Coronary artery (tissue), 2 donors: Measurements from ENCODE around the gene PPP1R12C.

Experiments used
- DNase-seq: peaks from one replicate; pipeline ENCODE4 v3.0.0-alpha.2; 2017; ENCODE audit warnings: low spot score
- H3K27ac ChIP-seq, 2 donors: fragments of 200-600 bp; sonication (generic); one replicate each; pipeline ENCODE4 v1.5.1; 2016 to 2019
- H3K4me3 ChIP-seq: fragments of 200-600 bp; sonication (generic); 2 replicates; pipeline ENCODE4 v1.5.1; 2016; ENCODE audit warnings: mild to moderate bottlenecking, moderate library complexity
- TF ChIP-seq, protein P1 (sequence below): fragments of 200-600 bp; sonication (generic); IDR thresholded peaks from one replicate; pipeline ENCODE4 v1.5.1; 2019; ENCODE audit warnings: antibody characterized with exemption

Gene PPP1R12C

DNA sequence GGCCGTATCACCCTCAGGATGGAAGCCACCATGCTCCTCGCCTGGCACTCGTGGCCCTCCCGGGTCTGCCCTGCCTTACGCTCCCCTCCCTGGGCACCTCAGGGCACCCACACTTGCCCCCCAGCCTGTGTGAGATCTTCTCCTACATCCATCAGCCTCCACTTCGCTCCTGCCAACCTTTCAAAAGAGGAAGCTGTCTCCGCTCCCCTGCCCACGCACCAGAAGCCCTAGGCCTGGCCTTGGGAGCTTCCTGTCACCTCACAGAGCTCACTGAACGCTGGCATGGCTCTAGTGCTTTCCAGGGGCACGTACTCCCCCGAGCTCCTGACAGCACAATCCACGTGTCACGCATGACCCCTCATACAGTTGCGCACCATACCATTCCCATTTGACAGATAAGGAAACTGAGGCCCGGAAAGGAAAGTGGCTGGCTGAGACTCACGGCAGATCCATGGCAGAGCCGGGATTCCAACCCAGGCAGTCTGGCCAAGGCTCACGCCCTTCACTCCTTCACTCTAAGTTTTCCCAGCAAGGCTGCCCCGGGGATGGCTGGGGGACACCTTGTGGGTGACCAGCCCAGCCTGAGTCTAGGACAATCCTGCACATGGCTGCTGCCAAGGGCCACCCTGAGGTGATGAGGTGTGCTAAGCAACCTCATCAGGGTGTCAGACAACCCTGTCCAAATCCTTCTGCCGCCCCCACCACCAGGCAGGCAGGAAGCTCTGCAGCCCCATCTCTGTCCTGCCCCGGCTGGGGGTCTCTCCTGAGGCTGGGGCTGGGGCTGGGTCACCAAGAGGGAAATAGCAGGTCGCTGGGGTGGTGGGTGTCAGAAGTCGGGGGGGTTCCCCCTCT, 19.3 kb downstream of the PPP1R12C start:
- no peak overlapping the region for H3K27ac ChIP-seq
- DNase-seq = no peak
- TF ChIP-seq, protein P1, sequence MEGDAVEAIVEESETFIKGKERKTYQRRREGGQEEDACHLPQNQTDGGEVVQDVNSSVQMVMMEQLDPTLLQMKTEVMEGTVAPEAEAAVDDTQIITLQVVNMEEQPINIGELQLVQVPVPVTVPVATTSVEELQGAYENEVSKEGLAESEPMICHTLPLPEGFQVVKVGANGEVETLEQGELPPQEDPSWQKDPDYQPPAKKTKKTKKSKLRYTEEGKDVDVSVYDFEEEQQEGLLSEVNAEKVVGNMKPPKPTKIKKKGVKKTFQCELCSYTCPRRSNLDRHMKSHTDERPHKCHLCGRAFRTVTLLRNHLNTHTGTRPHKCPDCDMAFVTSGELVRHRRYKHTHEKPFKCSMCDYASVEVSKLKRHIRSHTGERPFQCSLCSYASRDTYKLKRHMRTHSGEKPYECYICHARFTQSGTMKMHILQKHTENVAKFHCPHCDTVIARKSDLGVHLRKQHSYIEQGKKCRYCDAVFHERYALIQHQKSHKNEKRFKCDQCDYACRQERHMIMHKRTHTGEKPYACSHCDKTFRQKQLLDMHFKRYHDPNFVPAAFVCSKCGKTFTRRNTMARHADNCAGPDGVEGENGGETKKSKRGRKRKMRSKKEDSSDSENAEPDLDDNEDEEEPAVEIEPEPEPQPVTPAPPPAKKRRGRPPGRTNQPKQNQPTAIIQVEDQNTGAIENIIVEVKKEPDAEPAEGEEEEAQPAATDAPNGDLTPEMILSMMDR = no peak
- no peak overlapping the region for H3K4me3 ChIP-seq

DNA sequence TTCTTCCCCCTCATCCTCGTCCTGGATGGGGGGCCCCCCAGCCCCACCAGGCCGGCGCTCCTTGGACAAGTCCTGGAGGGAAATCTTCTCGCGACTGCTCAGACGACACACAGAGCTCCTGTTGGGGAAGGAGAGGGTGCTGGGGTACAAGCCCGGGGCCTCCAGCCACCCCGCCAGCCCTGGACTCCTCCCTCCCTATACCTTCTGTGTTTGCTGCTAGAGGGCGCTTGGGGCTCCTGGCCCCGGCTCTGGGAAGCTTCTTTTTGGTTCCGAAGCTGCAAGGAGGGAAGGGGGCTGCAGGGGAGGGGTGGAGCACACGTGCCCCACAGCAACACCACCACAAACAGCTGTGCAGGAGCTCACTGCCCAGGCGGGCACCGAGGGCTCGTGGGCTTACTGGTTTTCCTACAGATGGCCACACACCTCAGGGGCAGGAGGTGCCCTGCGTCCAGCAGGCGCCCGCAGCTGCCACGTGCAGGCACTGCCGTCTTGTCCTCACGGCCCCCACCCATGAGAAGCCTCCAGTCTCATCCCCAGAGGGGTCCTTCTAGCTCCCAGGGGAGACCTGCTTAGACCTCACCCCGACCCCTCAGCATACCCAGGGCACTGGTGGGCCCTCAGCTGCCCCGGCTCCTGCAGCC, 21.3 kb downstream of the PPP1R12C start:
- DNase-seq = no peak
- no peak overlapping the region for H3K4me3 ChIP-seq
- TF ChIP-seq, protein P1 = no peak
- no peak overlapping the region for H3K27ac ChIP-seq

DNA sequence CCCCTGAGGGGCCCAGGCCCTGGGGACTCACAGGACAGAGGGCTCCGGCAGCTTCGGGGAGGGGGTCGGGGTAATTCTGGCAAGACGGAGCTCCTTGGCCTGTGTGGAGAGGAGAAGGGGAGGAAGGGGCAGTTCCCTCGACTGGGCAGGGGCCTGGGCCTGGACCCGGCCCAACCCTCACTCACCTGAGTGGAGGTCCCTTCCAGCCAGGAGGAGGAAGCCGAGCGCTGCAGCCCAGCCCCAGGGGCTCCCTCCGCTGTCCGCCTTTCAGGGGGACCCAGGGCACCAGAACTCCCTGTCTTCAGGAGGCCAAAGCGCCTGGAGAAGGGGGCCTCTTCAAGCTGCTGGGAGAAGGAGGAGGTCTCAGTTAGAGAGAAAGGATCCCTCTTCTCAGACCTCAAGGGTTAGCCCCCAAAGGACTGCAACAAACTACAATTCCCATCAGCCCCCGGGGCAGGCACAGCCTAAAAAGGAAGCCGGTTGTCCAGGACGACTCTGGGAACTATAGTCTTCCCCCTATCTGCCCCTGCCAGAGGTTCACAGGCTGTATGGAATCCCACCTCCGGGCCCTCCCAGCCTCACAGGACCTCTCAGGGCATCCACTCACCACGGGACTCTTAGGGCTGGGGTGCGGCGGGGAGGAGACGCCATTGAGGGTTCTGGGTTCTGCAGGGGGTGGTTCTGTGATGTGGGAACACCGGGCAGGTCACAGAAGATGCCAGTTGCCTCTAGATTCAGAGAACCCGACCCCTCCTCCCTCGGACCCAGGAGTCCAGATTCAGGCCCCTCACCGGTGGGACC, 22.0 kb downstream of the PPP1R12C start:
- H3K4me3 ChIP-seq = no peak overlapping the region
- TF ChIP-seq, protein P1 = no peak

DNA sequence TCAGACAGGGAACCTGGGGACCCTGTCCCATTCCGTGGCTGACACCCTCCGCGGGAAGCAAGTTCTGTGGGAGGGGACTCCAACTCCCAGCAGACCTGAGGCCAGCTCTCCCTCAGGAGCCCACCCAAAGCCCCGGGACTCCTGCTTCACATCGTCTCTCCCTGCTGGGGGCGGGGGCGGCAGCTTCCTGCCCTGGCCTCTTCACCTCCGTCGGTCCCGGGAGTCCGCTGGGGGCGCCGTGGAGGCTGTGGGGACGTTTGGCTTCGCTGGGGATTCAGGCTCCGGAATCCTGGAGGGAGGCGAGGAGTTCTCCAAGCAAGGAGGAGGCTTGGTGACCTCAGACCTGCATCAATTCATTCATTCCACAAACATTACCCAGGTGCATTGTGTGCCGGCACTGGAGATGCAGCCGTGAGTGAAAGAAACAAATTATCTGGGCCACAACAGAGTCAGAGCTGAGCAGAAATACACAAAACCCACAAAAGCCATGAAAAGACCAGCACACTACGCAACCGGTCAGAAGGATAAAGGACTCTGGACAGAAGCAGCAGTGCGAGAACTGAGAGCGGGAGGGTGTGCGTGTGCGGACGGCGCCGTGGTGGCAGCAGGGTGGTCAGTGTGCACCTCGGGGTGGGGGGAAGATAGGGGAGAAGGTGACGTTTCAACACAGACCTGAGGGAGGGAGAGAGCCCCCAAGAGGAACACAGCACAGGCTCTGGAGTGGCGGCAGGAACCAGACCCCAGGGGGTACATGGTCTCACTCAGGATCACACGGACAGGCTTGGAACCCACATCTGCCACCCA, 22.8 kb downstream of the PPP1R12C start:
- Histone ChIP-seq H3K4me3 (no peak overlapping the region), H3K27ac (no peak overlapping the region)
- TF ChIP-seq, protein P1 = no peak
- no peak for DNase-seq

More for the DNA sequence above, 22.0 kb downstream of the PPP1R12C start:
- no peak for DNase-seq
- H3K27ac ChIP-seq = no peak overlapping the region

DNA sequence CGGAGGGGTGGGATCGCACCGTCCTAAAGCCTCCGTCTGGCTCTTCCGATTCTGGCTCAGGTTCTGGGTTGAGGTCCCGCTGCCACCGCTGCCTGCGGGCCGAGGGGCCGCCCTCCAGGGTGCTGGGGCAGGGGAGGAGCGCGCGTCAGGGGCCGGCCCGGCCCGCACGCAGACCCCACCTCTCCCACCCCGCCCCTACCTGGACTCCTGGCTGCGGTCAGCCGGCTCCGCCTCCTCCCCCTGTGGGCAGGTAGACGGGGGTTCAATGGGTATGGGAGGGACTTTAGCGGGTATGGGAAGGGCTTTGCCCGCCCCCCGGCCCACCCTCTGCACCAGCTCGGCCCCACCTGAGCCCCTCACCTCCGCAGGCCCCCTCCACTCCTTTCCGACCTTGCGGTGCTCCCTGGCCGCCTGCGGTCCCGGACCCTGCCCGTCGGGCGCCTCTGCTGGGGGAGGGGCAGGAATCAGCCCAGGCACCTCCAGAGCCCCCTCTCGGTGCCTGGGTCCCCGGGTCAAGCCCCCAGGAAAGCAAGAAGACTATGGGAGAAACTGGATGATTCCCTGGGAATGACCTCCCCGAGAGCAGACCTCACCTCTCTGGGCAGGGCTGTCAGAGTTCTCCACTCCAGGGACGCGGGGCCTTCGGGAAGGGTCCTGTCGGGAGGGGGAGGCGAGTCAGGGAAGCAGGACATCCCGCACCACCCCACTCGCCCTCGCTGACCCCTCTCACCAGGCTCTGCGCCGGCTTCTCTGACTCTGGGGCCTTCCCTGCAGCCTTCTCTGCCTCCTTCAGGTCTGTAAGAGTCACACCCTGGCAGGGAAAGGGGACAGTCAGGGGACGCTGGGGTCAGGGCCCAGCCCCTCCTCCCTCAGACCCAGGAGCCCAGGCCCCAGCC, 24.8 kb downstream of the PPP1R12C start:
- no peak overlapping the region for H3K27ac ChIP-seq
- TF ChIP-seq, protein P1 = no peak

DNA sequence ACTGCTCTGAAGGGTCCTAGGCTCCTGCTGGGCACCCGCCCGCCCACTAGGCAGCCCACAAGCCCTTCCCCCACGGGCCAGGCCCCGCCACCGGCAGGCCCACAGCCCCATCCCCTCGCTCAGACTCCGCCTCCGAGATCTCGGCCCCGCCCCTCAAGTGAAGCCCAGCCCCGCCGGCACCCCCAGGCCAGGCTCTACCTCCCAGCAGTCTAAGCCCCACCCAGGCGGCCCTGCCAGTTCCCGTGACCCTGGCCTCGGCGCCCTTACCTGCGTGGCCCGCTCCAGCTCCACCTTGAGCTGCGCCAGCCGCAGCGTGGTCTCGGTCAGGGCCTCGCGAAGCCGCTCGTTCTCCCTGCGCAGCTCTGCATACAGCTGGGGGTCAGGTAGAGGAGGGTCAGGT, 25.5 kb downstream of the PPP1R12C start:
- no peak overlapping the region for H3K27ac ChIP-seq
- no peak for DNase-seq

More for the DNA sequence above, 24.8 kb downstream of the PPP1R12C start:
- H3K4me3 ChIP-seq = no peak overlapping the region
- no peak for DNase-seq

More for the DNA sequence above, 25.5 kb downstream of the PPP1R12C start:
- H3K4me3 ChIP-seq = no peak overlapping the region
- TF ChIP-seq, protein P1 = no peak
